CD4-positive, alpha-beta T cell (primary cell): ENCODE results near the gene FBXL17. TPM values are rescaled to one million over a fixed set of nuclear protein-coding genes. Genes with fewer than 3 reads are reported as not detected.

Experiments
- ATAC-seq: fragments of 200-7000 bp; cut with Tn5 transposase; one replicate; pipeline ENCODE4 v1.10.0; 2022; ENCODE audit warnings: mild to moderate bottlenecking; ENCODE audit not compliant: poor library complexity
- CTCF ChIA-PET: fragments of 350-600 bp; sonication (Branson Sonifier 250); formaldehyde crosslinking; loops from one replicate; lab custom pipeline; 2021; ENCODE audit warnings: antibody characterized with exemption, inconsistent platforms; lab: Charles Lee
- POLR2A ChIA-PET: fragments of 350-600 bp; sonication (Branson Sonifier 250); formaldehyde crosslinking; loops from one replicate; lab custom pipeline; 2021; ENCODE audit warnings: antibody characterized with exemption, inconsistent platforms; lab: Charles Lee
- DNase-seq, 14 experiments: peaks; one replicate each; pipeline ENCODE4 v3.0.0-alpha.2; 2013 to 2020; ENCODE audit warnings: mixed read lengths in 2 of 14
- H3K27ac ChIP-seq, 2 donors: one replicate each; pipeline versions ENCODE4 v1.5.1 to v1.7.0; 2013; ENCODE audit warnings: low read length in 2 of 2, low read depth in 1 of 2, mild to moderate bottlenecking in 1 of 2
- H3K27me3 ChIP-seq, 2 experiments: 1 replicate in 1 of 2; 2 replicates in 1 of 2; pipeline versions ENCODE4 v1.6.1 to v1.7.0; 2013; ENCODE audit warnings: low read length in 2 of 2, control low read depth in 1 of 2, mild to moderate bottlenecking in 1 of 2, moderate library complexity in 1 of 2; ENCODE audit not compliant: insufficient read depth in 2 of 2, control insufficient read depth in 1 of 2
- H3K36me3 ChIP-seq: one replicate; pipeline ENCODE4 v1.6.1; 2013; ENCODE audit warnings: low read length, control low read depth; ENCODE audit not compliant: insufficient read depth
- H3K4me1 ChIP-seq: one replicate; pipeline ENCODE4 v1.6.1; 2013; ENCODE audit warnings: low read length, control low read depth; ENCODE audit not compliant: insufficient read depth
- H3K4me3 ChIP-seq: one replicate; pipeline ENCODE4 v1.5.1; 2013; ENCODE audit warnings: mild to moderate bottlenecking, low read length, moderate library complexity
- H3K9me3 ChIP-seq, 2 experiments: 1 replicate in 1 of 2; 2 replicates in 1 of 2; pipeline versions ENCODE4 v1.6.1 to v1.7.0; 2013; ENCODE audit warnings: low read length in 2 of 2, mild to moderate bottlenecking in 2 of 2, control low read depth in 1 of 2, moderate library complexity in 1 of 2; ENCODE audit not compliant: control insufficient read depth in 1 of 2, insufficient read depth in 1 of 2
- H3K27ac Mint-ChIP-seq: one replicate; pipeline ENCODE4 v1.8.0; 2020; ENCODE audit warnings: mixed read lengths
- H3K27me3 Mint-ChIP-seq: one replicate; pipeline ENCODE4 v1.8.0; 2021; ENCODE audit warnings: mixed read lengths
- H3K36me3 Mint-ChIP-seq: one replicate; pipeline ENCODE4 v1.8.0; 2021; ENCODE audit warnings: low read depth, mixed read lengths
- H3K4me1 Mint-ChIP-seq: one replicate; pipeline ENCODE4 v1.8.0; 2021; ENCODE audit warnings: low read depth, mixed read lengths
- H3K4me3 Mint-ChIP-seq: one replicate; pipeline ENCODE4 v1.8.0; 2020; ENCODE audit warnings: mild to moderate bottlenecking, mixed read lengths
- H3K9me3 Mint-ChIP-seq: one replicate; pipeline ENCODE4 v1.8.0; 2020; ENCODE audit warnings: mixed read lengths
- CTCF ChIP-seq: fragments of 200-600 bp; IDR thresholded peaks from one replicate; pipeline ENCODE4 v1.8.0; 2022; ENCODE audit warnings: antibody characterized with exemption, mild to moderate bottlenecking
- intact Hi-C, 2 experiments: fragments of 100-400 bp; cut with DNase I in 1 of 2; cut with micrococcal nuclease in 1 of 2; formaldehyde crosslinking; loops; one replicate each; pipeline versions ENCODE4 v1.15.1 to v1.9.0; 2023 to 2025; cut with DNase I, micrococcal nuclease
- total RNA-seq, 174 experiments: library from RNA in 2 of 174; stranded (reverse) in 2 of 174; gene quantifications; one replicate each; pipeline ENCODE4 v1.2.3 and lab custom pipeline; 2021 to 2026

Gene FBXL17
- total RNA-seq, 2 experiments from 2014 or later, result 17.9 to 21.1 TPM

GRCh38 chr5:108366500-108366899 lies 15.4 kb downstream of the FBXL17 start:
- Mint-ChIP-seq H3K9me3 (no peaks in the 10 kb centered on the region), H3K4me3 (no peak overlapping the region), H3K4me1 (peaks cover 49% of the 10 kb centered on the region), H3K27me3 (no peaks in the 10 kb centered on the region), H3K27ac (no peak overlapping the region), H3K36me3 (peaks cover 65% of the 10 kb centered on the region)
- no peaks in the 10 kb centered on the region for H3K27me3 ChIP-seq
- no peaks in the 10 kb centered on the region for H3K9me3 ChIP-seq
- intact Hi-C loops, result no loop called here
- TF ChIP-seq CTCF, result no peak
- H3K27ac ChIP-seq, result no peak overlapping the region
- ChIA-PET POLR2A (no interaction called here), CTCF (no interaction called here)
- ATAC-seq (no peak), DNase-seq (no peak)
- peaks cover 20% of the 10 kb centered on the region for H3K36me3 ChIP-seq
- H3K4me1 ChIP-seq, result no peaks in the 10 kb centered on the region
- no peak overlapping the region for H3K4me3 ChIP-seq

- no peak for ATAC-seq
- Mint-ChIP-seq H3K27ac (no peak overlapping the region), H3K4me3 (no peak overlapping the region), H3K27me3 (no peaks in the 10 kb centered on the region), H3K4me1 (peaks cover 17% of the 10 kb centered on the region), H3K36me3 (peaks cover 42% of the 10 kb centered on the region), H3K9me3 (no peaks in the 10 kb centered on the region)
- Histone ChIP-seq H3K36me3 (peaks cover 12% of the 10 kb centered on the region), H3K4me1 (no peaks in the 10 kb centered on the region), H3K27me3 (no peaks in the 10 kb centered on the region), H3K4me3 (no peak overlapping the region), H3K27ac (no peak overlapping the region), H3K9me3 (no peaks in the 10 kb centered on the region)
- DNase-seq, result no peak
- intact Hi-C loops, result no loop called here
- POLR2A ChIA-PET, result no interaction called here
- no peak for TF ChIP-seq CTCF
- CTCF ChIA-PET, result no interaction called here
Measured at GRCh38 chr5:108361771-108362170, 20.1 kb downstream of the FBXL17 start.

- Histone ChIP-seq H3K9me3 (no peaks in the 10 kb centered on the region), H3K27me3 (no peaks in the 10 kb centered on the region), H3K36me3 (peaks cover 9% of the 10 kb centered on the region), H3K4me3 (no peak overlapping the region), H3K4me1 (no peaks in the 10 kb centered on the region), H3K27ac (no peak overlapping the region)
- Mint-ChIP-seq H3K27ac (no peak overlapping the region), H3K36me3 (peaks cover 39% of the 10 kb centered on the region), H3K4me3 (no peak overlapping the region), H3K9me3 (no peaks in the 10 kb centered on the region), H3K4me1 (peaks cover 16% of the 10 kb centered on the region), H3K27me3 (no peaks in the 10 kb centered on the region)
- ChIA-PET CTCF (interaction anchor here (1.6 kb wide), 1 partner anchor 101 kb away, joined by 4 read pairs; no protein-coding TSS in a partner anchor), POLR2A (no interaction called here)
- DNase-seq, result no peak
- intact Hi-C loops, result no loop called here
- no peak for TF ChIP-seq CTCF
- ATAC-seq, result no peak
Measured at GRCh38 chr5:108361239-108361638, 20.7 kb downstream of the FBXL17 start.
